Measurements from ENCODE around the gene PHYHD1.
"Not testable (repeated sequence)": the region's sequence is repeated elsewhere in the genome, so short reads cannot be mapped to it uniquely, and the experiment has no call there.

The PHYHD1 gene

GRCh38 chr9:128947527-128948301, 26.9 kb downstream of the PHYHD1 start, which contains the start of the genes DOLK and NUP188:
Gene DOLK, minus strand, starts transcription at chr9:128947603. Its CDS starts 300 bp downstream, at chr9:128947303.
Gene NUP188, plus strand, starts transcription at chr9:128947699. Its CDS starts 21 bp downstream, at chr9:128947720.
- DNase-seq, result peak; percentile 49 to 98 (median 92)

- not testable (repeated sequence) for DNase-seq
Measured at GRCh38 chr9:128961403-128961802, 40.6 kb downstream of the PHYHD1 start.

GRCh38 chr9:128969491-128969890, 48.7 kb downstream of the PHYHD1 start:
- no peak for DNase-seq

- no peak for DNase-seq
Measured at GRCh38 chr9:128972956-128973355, 52.2 kb downstream of the PHYHD1 start.

- DNase-seq, result no peak
Measured at GRCh38 chr9:128979111-128979510, 58.3 kb downstream of the PHYHD1 start.

- DNase-seq, result no peak
Measured at GRCh38 chr9:128983536-128983935, 62.8 kb downstream of the PHYHD1 start.

GRCh38 chr9:128986671-128987070, 65.9 kb downstream of the PHYHD1 start:
- DNase-seq, result no peak

GRCh38 chr9:128987805-128988204, 67.0 kb downstream of the PHYHD1 start:
- peak in 7 of 58 donors; percentile 28 to 67 (median 38) for DNase-seq

Measured in anterior cingulate cortex (tissue), 58 donors.